Gastroesophageal sphincter (tissue), 3 donors: ENCODE data around the gene IDH2.
"Not testable (repeated sequence)": the region's sequence is repeated elsewhere in the genome, so short reads cannot be mapped to it uniquely, and the experiment has no call there.

Experiments used
- CTCF ChIP-seq, 4 experiments: fragments of 200-600 bp in 2 of 4; fragments of 450-650 bp in 2 of 4; sonication (generic) in 1 of 4; IDR thresholded peaks; one replicate each; pipeline ENCODE4 v1.5.1; 2017 to 2019; ENCODE audit warnings: antibody characterized with exemption in 4 of 4, mild to moderate bottlenecking in 2 of 4, moderate library complexity in 2 of 4
- EP300 ChIP-seq: sonication (generic); formaldehyde crosslinking; IDR thresholded peaks from one replicate; pipeline ENCODE4 v1.6.1; 2017; ENCODE audit warnings: antibody characterized with exemption, mild to moderate bottlenecking
- POLR2A ChIP-seq, 2 donors: fragments of 450-650 bp; IDR thresholded peaks; one replicate each; pipeline ENCODE4 v1.6.1; 2017; ENCODE audit warnings: antibody characterized with exemption in 2 of 2, mild to moderate bottlenecking in 2 of 2, moderate library complexity in 1 of 2
- POLR2AphosphoS5 ChIP-seq: sonication (generic); formaldehyde crosslinking; IDR thresholded peaks from one replicate; pipeline ENCODE4 v1.6.1; 2017; ENCODE audit warnings: antibody characterized with exemption

- not testable (repeated sequence) for TF ChIP-seq CTCF (IDR thresholded peaks at IDR 0.05); POLR2AphosphoS5; POLR2A (IDR thresholded peaks at IDR 0.05); EP300
Observed at GRCh38 chr15:90108038-90108437, 5.8 kb upstream of the IDH2 start.
